GM18507 (cell line): ENCODE data around the gene ARHGAP15.

Experiments
- DNase-seq: peaks from one replicate; pipeline ENCODE4 v3.0.0; 2011; ENCODE audit warnings: low read depth; ENCODE audit not compliant: insufficient read length; ENCODE audit errors: extremely low spot score
- FAIRE-seq: peaks from 2 replicates; lab custom pipeline; 2011; peaks lifted over from hg19 to GRCh38; lab: Jason Lieb, UNC

Gene ARHGAP15

DNA sequence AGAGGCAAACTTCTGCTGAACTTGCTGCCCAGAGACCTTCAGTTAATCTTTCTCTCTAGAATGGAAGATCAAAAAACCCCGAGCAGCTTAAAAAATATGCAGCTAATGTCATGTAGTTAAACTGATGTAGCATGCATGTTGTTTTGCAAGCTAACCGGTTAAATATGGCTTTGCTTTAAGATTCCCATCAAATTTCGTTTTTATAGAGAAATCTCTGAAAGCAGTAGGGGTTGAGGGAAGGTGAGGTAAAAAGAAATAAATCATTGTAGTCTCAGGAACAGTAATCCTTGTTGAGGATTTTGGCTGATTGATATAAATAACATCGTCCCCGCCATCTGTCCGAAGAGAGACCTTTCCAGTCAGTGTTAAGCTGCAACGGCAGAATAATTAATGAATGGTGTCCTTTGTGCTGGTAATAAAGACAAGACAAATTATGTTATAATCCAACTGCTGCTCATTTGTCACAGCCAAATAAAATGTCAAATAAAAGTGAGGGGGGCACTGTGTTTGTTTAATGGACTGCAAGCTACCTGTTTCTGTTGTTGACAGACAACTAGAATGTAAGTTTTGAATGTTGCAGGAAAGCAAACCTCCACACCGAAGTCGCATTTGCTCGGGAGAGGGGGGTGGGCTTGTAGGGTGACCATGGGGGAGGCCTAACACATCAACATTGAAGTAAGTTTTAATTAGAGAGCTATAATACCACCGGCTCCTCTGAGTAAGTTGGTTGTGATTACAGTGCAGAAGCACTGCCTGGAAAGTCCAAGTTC, 555.5 kb downstream of the ARHGAP15 start:
- DNase-seq (no peak), FAIRE-seq (no peak)

DNA sequence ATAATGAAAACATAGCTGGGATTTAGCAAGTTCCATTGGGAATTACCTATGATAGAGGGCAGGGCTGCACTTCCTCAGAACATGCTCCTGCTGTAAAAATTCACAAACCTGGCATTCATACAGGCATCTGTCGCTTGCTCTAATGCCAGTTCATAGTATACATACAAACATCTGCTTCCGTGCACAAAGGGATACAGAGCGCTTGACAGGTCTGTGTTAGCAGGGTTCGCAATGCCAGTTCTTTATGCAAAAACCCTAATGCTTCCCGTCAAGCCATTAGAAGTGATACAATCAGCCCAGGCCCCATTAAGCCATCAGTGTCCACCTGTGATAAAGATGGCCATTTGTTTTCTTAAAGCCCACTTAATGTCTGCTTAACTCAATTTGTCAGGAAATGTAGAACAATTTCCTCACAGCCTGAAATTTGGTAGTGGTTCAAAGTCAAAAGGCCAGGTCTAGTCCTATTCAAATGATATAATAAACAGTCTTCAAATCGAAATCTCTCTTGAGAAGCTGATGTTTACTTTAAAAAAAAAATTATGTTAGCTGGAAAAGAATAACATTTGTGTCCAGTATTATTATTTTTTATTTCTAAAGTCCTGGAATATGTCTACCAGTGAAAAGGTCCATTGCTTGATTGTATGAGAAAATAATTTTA, 556.3 kb downstream of the ARHGAP15 start:
- FAIRE-seq (no peak), DNase-seq (no peak)

DNA sequence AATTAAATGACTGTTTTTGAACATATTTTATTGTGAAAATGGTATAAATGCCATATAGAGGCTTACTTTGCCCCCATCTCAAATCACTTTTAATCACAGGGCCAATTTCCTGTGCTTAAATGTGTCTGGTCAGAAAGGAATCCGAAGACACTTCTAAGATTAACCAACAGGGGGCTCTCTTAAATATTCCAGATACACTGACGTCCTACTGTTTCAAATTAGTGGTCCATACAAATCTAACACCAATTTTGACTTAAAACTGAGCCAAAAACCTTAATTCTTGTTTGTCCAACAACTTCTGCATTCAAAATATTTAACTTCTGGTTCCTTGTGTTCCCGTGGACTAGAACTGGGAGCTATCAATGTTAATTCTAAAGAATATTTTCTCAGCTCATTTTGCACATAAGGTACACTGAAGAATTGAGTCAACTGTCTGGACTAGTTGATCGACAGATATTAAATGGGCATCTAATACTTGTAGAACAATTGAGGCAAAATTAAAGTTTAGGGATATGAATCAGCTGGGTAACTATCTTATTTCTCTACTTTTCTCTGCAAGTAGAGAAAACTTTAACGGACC, 557.5 kb downstream of the ARHGAP15 start:
- DNase-seq (no peak), FAIRE-seq (peak; percentile 33)

DNA sequence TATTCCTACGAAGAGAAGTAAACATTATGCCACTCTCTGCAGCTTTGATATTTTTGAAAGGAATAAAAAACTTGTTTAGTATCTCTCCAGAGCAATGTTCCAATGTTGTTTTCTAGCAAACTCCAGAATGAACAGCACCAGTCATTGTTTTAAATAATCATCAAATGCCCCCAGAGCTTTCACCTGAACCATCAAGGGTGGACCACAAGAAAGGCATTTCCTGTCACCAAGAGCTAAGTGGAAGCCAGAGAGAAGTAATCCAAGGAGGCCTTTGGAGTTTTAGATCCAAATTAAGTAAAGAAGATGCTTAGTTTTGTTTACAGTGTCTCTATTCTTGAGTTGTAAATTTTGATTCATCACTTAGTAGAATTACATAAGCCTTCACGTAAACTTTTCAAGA, 559.0 kb downstream of the ARHGAP15 start:
- FAIRE-seq: no peak
- no peak for DNase-seq

DNA sequence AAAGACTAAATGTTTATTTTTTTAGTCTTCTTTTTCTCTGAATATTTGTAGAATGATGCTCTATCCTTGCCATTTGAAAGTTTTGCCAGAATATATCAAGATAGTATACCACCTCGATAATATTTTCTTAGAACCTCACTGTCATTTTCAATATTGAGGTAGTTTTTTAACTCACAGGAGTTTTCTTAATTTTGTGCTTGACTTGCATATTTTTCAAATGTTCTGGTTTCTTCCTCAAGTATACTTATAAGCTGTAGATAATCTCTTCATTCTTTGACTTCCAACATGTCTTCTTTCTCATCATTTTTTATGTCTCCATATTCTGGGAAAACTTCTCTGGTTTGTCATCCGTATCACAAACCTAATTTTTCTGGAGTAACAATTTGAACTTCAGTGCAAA, 559.6 kb downstream of the ARHGAP15 start:
- DNase-seq: no peak

DNA sequence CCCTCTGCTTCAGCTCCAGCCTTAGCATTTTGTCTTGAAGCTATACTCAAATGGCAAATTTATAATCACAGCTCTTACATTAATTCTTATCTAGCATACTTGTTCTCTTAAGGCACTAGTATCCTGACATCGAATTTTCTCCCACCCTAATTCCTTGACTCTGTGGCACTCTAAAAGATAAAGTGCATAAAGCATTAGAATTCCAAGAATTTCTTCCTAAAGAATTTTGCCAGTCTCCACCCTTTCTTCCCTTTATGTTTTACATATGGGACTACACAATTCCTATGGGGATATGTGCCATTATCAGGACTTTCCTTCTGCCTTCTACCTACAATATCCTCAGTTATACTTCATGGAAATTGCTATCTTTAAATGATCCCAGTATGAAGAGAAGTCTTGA, 560.3 kb downstream of the ARHGAP15 start:
- DNase-seq (no peak), FAIRE-seq (no peak)

More for the DNA sequence above, 559.6 kb downstream of the ARHGAP15 start:
- FAIRE-seq: no peak

DNA sequence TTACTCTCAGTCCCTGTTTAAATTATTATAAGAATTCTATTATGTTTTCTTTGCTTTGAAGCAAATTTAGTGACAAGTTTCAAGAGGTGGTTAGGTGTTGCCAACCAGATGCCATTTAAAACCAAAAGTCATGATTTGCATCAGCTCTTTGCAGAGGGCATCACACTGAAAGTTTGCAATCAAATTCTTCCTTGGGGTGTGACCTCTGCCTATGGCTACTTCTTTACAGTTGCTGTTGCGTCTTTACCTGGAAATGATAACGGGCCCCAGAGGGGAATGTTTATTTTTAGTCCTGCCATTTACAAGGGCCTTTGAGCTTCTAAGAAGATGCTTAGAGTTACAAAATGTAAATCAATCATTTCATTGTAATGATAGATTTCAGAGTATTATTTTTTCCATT, 561.0 kb downstream of the ARHGAP15 start:
- DNase-seq: no peak
- no peak for FAIRE-seq

DNA sequence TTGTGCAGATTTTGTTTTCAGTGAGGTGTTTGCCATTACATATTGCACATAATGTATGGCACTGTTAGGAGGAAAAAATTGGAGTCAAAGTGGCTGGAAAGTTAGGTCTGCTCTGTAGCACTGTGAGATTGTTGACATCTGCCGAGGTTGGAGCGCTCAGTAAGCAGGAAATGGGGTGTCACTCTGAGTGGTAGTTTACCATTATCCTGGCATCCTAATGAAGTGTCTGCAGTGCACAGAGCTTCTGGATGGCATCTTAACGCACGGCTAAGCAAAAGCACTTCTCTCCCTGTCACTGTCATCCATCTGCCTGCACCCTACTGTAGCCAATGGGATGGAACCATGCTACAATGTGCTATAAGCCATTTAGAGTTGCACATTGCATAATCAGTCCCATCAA, 561.9 kb downstream of the ARHGAP15 start:
- no peak for FAIRE-seq

DNA sequence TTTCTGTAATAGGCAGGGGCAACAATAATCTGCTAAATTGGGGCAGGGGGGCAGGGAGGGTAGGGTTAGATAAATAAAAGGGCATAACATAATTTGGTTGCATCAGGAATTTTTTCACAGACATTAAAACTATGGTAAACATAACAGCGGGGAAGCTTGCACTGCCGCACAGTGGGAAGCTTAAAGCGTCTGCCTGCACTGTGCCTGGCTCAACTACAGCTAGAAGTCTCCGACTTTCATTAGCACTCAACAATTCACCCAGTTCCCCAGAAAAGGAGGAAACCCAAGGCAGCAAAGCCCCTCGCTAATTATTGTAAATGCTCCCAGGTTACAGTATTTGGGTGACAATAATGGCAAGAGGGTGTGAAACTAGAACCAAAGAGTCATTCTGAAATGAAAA, 562.9 kb downstream of the ARHGAP15 start:
- DNase-seq: no peak
- FAIRE-seq: no peak

More for the DNA sequence above, 561.9 kb downstream of the ARHGAP15 start:
- no peak for DNase-seq

DNA sequence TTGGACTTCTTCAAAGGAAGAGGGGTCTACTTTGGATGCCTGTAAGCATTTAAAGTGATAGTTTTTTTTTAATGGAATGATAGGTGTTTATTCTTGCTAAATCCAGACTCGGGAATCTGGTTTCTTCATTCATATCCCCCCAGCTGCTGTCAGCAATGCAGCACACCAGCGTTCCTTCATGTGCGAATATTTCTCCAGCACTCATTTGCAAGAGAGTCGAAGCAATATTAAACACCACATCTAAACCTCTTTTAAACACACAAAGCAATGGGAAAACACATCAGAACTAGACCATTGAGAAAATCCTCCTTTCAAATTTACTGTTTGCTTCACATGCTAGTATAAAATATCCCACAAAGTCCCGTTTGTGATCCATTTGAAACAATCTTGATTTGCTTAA, 563.7 kb downstream of the ARHGAP15 start:
- FAIRE-seq (no peak), DNase-seq (no peak)

DNA sequence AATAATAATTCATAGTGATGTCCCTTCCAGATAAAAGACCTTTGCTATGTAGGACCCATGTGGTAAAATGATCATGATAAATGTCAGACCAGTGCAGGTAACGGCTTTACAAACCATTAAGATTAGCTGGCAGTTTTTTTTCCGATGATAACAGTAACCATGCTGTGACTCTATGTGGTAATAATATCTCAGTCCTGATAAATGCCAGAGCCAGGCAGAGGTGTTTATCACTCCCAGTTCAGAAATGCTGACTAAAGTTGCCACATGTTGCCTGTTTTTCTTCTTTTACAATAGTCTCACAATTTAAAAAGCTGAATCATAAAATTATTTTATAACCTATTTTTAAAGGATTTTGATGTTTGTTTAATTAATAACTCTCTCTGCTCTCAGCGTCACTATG, 565.1 kb downstream of the ARHGAP15 start:
- FAIRE-seq (no peak), DNase-seq (no peak)

DNA sequence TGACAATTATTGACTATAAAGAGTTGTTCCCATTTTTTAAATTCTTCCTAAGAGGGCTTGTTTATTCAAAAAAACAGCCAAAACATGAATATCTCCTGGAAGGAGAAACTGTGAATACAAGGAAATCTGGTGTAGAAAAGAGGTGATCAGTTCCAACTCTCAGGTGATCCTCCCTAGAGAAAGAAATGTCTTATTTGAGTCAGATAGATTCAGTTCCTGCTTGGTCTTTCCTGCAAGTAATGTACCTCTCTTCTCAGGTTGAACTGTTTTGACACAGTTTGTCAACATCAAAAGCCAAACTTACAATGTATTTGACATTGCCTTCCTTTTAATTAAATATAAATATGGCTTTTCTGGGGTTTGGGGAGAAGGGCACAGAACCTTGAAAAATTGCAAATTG, 567.4 kb downstream of the ARHGAP15 start:
- DNase-seq (no peak), FAIRE-seq (peak; percentile 36)

DNA sequence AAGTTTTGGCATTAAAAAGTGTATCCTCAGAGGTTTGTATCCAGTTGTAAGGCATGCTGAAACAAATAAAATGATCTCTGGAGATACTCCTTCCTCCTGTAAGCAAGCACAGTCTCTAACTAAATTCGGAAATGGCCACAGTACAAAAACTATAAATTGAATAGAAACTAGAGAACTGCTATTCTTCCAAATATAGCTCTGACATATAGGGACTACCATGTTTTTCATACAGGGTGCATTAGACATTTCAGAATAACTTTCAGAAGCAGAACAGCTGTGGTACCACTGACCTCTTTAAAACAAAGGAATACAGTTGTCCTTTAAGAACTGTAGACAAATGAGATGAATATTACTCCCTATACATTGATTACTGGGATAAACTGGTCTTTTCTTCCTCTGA, 568.5 kb downstream of the ARHGAP15 start:
- FAIRE-seq: no peak
- no peak for DNase-seq

DNA sequence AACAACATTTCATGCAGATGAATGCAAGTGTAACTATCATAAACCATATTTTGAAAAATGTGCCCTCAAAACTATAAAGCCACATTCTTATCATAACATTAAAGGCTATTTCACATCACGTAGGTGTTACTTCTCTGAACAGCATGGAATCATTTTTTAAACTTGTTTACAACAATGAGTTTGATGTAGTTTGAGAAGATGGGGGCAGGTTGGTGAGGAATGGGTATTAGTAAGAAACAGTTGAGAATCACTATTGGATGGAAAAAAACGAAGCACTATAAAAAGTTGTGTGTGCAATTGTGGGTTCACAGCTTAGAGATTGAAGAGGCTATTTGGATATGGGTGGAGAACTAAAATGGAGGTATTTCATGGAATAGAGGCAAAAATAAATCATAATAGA, 569.1 kb downstream of the ARHGAP15 start:
- FAIRE-seq (no peak), DNase-seq (no peak)

DNA sequence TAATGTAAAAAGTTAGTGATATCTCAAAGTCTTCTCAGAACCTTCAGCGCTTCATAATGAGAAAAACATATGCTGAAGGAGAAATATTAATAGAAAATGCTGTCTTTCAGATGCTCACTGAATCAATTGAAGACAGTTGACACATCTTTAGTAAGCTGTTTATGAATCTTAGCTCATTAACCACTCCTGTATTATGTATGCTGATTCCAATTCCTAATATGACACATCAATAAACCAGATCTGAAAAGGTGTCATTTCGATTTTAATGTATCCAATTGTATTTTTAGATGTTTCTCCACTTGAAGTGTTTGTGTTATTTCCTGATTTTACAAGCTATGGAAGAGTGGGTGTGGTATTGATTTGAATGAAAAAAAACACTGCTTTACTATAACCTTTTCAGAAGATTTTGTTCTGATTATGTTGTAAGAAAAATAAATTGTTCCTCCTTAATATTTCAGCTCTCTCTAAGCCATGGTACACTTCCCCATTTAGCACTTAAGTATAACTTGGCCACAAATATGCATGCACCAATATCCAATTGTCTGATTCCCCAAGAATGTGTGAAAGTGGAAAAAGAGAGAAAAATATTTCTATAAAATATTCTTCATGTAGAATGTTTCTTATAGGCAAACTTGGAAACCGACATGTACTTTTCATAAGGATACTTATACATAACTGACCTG, 569.8 kb downstream of the ARHGAP15 start:
- FAIRE-seq: no peak

DNA sequence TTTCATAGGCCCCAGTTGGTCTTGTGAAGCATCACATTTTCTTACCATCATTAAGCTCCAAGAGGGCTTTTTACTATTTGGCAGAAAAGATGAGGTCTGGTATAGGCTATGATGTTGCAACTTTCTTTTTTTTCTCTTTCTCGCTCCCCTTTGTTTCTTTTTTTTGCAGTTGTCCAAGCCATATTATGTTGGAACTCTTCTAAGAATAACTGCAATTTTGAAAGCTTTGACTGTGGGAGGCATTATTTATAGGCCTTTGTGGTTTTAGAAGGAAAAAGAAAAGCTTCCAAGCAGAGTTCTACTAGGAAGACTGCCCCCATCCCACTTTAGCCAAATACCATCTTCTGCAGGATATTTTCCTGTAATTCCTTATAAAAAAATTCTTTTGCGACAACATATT, 571.6 kb downstream of the ARHGAP15 start:
- DNase-seq (no peak), FAIRE-seq (no peak)

More for the DNA sequence above, 569.8 kb downstream of the ARHGAP15 start:
- DNase-seq: no peak

DNA sequence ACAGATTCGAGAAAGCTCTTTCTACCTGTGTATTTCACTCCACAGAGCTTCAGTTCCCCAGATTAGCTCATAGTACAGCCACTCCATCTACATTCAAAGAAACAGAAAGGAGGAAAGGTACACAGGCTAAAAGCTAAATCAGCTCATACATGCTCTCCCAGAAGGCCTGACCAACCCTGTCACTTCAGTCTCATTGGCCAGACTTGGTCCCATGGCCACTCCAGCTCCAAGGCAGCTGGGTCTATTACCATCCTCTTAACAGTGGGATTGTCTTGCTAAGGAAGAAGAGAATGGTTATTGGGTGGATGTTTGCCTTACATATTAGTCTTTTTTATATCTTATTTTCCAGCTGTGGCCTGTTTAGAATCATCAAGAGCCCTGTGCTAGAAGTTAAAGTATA, 572.6 kb downstream of the ARHGAP15 start:
- no peak for FAIRE-seq
- no peak for DNase-seq

DNA sequence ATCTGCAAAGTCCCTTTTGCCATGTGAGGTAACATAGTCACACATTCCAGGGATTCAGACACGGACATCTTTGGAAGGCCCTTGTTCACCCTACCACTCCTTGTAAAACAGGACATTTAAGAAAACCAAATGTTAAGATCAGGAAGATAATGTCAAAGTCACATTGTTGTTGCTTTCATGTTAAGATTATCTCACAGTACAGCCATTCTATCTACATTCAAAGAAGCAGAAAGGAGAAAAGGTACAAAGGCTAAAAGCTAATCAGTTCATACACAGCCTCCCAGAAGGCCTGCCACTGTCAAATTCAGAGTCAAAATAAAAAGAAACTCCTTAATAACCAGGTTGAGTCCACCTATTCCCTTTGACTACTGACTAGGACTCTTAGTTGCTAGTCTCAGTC, 573.7 kb downstream of the ARHGAP15 start:
- DNase-seq: no peak
- FAIRE-seq: no peak

DNA sequence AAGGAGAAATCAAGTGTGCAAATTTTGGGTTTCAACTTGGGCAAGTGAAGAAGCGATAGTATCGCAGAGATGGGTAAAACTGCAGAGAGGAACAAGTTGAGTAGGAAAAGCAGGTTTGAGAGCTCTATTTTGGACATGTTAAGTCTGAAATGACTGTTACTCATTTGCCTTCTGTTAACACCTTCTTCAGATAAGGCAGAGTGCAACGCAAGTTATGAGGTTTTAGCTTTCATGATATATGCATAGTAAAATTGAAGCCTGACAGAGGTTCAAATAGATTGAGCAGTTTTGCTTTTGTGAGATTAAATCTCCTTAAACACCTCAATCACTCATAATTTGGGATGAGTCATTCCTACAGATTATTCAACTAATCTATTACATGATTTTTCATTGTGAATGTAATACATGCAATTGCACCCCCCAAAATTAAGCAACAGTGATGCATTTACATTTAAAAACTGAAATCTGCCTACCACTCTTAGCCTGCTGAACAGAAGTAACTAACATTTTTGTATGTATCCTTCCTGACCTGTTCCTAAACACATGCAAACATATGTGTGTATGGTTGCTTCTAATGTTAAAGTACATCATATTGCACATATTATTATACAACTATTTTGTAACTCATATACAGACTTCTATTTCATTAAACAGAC, 575.4 kb downstream of the ARHGAP15 start:
- no peak for FAIRE-seq
- DNase-seq: no peak
